PFSK-1 (cell line): ENCODE measurements around the gene KRTAP26-1.

Experiments
- FOXP2 ChIP-seq: optimal IDR thresholded peaks from 2 replicates; pipeline ENCODE3; 2011; ENCODE audit warnings: borderline replicate concordance, control low read depth, inconsistent platforms; ENCODE audit not compliant: insufficient read depth; ENCODE audit errors: extremely low read length, extremely low read depth
- POLR2AphosphoS5 ChIP-seq: IDR thresholded peaks from 2 replicates; pipeline ENCODE4 v1.6.1; 2012; ENCODE audit warnings: low read depth, mild to moderate bottlenecking, control low read depth, low read length, moderate library complexity
- SIN3A ChIP-seq: IDR thresholded peaks from 2 replicates; pipeline ENCODE4 v1.6.1; 2012; ENCODE audit warnings: mild to moderate bottlenecking, low read length, moderate library complexity, borderline replicate concordance; ENCODE audit not compliant: insufficient read depth
- TAF1 ChIP-seq: IDR thresholded peaks from 2 replicates; pipeline ENCODE4 v1.6.1; 2012; ENCODE audit warnings: low read length, control low read depth, borderline replicate concordance; ENCODE audit not compliant: insufficient read depth
- TF ChIP-seq, protein P1 (sequence below), 2 experiments: IDR thresholded peaks; 2 replicates each; pipeline versions ENCODE4 v1.6.1 to v1.8.0; 2011 to 2012; ENCODE audit warnings: low read depth in 2 of 2, low read length in 2 of 2, control low read depth in 1 of 2, inconsistent platforms in 1 of 2, mild to moderate bottlenecking in 1 of 2, moderate library complexity in 1 of 2; ENCODE audit not compliant: insufficient read depth in 1 of 2

The KRTAP26-1 gene

DNA sequence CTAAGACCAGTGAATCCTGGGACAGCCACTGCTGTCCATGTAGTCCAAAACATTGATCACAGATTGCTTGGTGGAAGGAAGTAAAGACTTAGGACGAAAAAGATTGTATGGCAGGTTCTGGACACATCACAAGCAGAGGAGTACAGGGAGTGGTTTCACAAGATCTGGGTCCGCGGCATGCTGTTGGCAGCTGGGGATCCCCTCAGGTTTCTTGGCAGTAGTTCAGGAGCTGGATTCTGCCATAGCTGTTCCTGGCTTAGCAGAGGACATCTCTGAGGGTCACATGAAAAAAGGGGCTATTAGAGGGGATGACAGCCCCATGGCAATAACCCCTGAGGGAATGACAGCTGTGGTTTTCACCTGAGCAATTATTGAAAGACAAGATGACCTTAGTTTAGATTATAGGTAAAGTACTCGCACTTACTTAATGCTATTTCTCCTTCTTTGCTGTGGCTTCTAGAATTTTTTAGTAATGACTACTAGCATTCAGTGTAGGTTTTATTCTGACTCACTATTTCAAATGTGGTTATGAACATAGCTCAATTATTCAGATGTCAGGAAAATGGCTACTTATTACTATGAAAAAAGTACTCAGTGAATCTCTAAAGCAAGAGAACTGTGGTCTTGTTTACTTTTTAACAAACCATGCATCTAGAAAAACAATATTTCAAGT is 9.2 kb upstream of the KRTAP26-1 start:
- TF ChIP-seq FOXP2 (no peak), TAF1 (no peak), SIN3A (no peak), POLR2AphosphoS5 (no peak)
- TF ChIP-seq, protein P1, sequence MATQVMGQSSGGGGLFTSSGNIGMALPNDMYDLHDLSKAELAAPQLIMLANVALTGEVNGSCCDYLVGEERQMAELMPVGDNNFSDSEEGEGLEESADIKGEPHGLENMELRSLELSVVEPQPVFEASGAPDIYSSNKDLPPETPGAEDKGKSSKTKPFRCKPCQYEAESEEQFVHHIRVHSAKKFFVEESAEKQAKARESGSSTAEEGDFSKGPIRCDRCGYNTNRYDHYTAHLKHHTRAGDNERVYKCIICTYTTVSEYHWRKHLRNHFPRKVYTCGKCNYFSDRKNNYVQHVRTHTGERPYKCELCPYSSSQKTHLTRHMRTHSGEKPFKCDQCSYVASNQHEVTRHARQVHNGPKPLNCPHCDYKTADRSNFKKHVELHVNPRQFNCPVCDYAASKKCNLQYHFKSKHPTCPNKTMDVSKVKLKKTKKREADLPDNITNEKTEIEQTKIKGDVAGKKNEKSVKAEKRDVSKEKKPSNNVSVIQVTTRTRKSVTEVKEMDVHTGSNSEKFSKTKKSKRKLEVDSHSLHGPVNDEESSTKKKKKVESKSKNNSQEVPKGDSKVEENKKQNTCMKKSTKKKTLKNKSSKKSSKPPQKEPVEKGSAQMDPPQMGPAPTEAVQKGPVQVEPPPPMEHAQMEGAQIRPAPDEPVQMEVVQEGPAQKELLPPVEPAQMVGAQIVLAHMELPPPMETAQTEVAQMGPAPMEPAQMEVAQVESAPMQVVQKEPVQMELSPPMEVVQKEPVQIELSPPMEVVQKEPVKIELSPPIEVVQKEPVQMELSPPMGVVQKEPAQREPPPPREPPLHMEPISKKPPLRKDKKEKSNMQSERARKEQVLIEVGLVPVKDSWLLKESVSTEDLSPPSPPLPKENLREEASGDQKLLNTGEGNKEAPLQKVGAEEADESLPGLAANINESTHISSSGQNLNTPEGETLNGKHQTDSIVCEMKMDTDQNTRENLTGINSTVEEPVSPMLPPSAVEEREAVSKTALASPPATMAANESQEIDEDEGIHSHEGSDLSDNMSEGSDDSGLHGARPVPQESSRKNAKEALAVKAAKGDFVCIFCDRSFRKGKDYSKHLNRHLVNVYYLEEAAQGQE (IDR thresholded peaks at IDR 0.05; ENCODE audit: insufficient read depth in 1 of 2, low read depth in 2 of 2, low read length in 2 of 2), result no peak

DNA sequence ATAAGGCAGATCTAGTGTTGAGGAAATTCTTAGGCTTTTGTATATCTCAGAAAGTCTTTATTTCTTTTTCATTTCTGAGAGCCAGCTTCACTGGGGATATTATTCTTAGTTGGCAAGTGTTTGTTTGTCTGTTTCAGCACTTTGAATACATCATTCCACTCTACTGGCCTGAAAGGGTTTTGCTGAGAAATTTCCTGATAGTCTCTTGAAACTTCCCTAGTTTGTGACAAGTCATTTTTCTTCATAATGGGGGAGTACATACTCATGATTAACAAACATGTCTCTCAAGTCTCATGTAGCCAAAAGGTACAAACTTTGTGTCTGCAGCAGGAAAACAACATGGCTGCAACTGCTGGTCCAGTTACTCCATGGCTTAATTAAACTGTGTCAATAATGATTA is 6.3 kb upstream of the KRTAP26-1 start:
- no peak for TF ChIP-seq POLR2AphosphoS5
- no peak for TF ChIP-seq TAF1
- TF ChIP-seq SIN3A, result no peak
- TF ChIP-seq FOXP2, result no peak
- TF ChIP-seq, protein P1 (IDR thresholded peaks at IDR 0.05; ENCODE audit: insufficient read depth in 1 of 2, low read depth in 2 of 2, low read length in 2 of 2), result no peak

DNA sequence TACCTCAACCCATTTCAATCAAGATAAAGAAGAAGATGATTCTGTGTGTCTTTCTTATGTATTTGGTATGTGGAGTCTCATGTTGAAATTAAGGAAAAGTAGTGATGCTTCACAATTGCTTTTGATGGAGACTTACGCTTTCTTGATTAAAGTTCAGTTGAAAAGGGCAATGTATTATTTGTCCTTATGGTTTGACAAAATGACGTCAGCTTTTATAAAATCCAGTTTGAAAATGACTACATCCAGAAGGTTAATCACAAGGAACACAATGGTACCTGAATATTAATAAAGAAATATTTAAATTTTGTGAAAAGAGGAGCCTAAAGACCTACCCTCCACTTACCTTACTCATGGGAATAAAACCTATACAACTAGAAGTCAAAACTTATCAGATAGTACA is 4.4 kb downstream of the KRTAP26-1 start:
- TF ChIP-seq FOXP2 (no peak), POLR2AphosphoS5 (no peak), SIN3A (no peak), TAF1 (no peak)
- TF ChIP-seq, protein P1 (IDR thresholded peaks at IDR 0.05; ENCODE audit: insufficient read depth in 1 of 2, low read depth in 2 of 2, low read length in 2 of 2), result no peak

DNA sequence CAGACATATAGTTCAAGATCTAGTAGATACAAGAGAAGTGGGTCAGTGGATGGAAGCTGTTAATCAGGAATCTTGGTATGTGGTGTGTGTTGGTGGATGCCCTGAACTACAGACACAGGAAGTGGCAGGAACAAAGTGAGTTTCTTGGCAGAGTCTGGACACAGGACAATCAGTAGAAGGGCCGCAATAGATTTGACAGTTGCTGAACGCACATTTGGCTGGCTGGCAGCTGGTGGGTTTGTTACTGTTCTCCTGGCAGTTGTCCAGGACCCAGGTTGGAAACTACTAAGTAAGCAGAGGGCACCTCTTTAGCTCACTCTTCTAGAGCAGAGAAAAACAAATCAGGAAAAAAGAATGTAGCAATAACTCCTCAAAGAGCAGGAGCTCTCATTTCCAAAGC is 13.2 kb downstream of the KRTAP26-1 start:
- TF ChIP-seq FOXP2 (no peak), SIN3A (no peak), POLR2AphosphoS5 (no peak), TAF1 (no peak)
- TF ChIP-seq, protein P1 (IDR thresholded peaks at IDR 0.05; ENCODE audit: insufficient read depth in 1 of 2, low read depth in 2 of 2, low read length in 2 of 2), result no peak

DNA sequence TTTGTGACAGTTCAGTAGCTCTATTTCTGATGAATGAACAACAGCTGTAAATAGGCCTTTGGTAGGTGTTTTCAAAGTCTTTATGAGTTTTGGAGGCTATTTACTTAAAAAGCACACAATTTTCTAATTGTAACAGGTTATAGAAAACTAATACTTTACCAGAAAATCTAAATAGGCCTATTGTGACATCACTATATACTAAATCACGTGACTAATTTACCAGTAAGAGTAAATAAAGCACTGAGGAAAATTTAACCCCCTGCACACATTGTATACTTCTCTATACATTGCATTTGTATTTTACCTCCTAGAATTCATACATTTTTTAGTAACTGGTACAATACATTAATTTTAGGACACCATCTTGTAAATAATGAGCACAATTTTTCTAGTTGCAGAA is 15.0 kb downstream of the KRTAP26-1 start:
- TF ChIP-seq POLR2AphosphoS5 (no peak), SIN3A (no peak), TAF1 (no peak), FOXP2 (no peak)
- TF ChIP-seq, protein P1 (IDR thresholded peaks at IDR 0.05; ENCODE audit: insufficient read depth in 1 of 2, low read depth in 2 of 2, low read length in 2 of 2), result no peak
